ENCODE data around the gene CDC20. TPM values are rescaled to one million over a fixed set of nuclear protein-coding genes. Genes with fewer than 3 reads are reported as not detected.

CDC20 gene
- polyA plus RNA-seq, 1 of the 3 experiments (the other 2 are of a cell fraction) = 82.7 TPM

GRCh38 chr1:43377831-43378230 is 19.1 kb downstream of the CDC20 start (continued):
- TF ChIP-seq ZBTB33 (IDR thresholded peaks at IDR 0.05; ENCODE audit: borderline replicate concordance, low read depth) (no peak), NRF1 (IDR thresholded peaks at IDR 0.05; ENCODE audit: low read depth, low read length) (no peak), SIN3A (IDR thresholded peaks at IDR 0.05; ENCODE audit: borderline replicate concordance, low read depth, low read length) (no peak), GATA2 (CRISPR knock-in tag; IDR thresholded peaks at IDR 0.05) (no peak), RFX5 (IDR thresholded peaks at IDR 0.05; ENCODE audit: low read length) (no peak), NFIC (IDR thresholded peaks at IDR 0.05; ENCODE audit: borderline replicate concordance) (no peak)

- Histone ChIP-seq H3K27me3 (ENCODE audit: insufficient read depth) (no peaks in the 10 kb centered on the region), H3K27ac (ENCODE audit: low read depth in 2 of 2, low read length in 1 of 2) (no peak overlapping the region), H2AFZ (ENCODE audit: low read depth) (no peak overlapping the region), H3K9me3 (no peaks in the 10 kb centered on the region), H3K4me2 (no peak overlapping the region), H3K4me1 (ENCODE audit: control insufficient read depth in 1 of 2, insufficient read depth in 2 of 2, low read depth in 1 of 2, low read length in 1 of 2) (no peaks in the 10 kb centered on the region), H3K36me3 (replicated peaks in 1 of 2; ENCODE audit: control insufficient read depth in 1 of 2, insufficient read depth in 2 of 2, low read length in 1 of 2) (peaks cover 20 to 26% of the 10 kb centered on the region in 2 experiments), H3K79me2 (ENCODE audit: insufficient read depth) (peaks cover 3% of the 10 kb centered on the region; the same call in 1 of the 2 replicates), H3F3A (replicated peaks; ENCODE audit: insufficient read depth) (no peaks in the 10 kb centered on the region), H3K9ac (no peak overlapping the region), H3K9me2 (no peaks in the 10 kb centered on the region), H3K4me3 (ENCODE audit: low read depth in 2 of 2, low read length in 1 of 2) (no peak overlapping the region), H4K20me1 (ENCODE audit: insufficient read depth) (no peaks in the 10 kb centered on the region)
- ChIA-PET POLR2A (no interaction called here), CTCF (interaction anchor here (0.9 to 2.1 kb wide), 2 partner anchors 10 to 153 kb away, joined by 3 to 9 read pairs; no protein-coding TSS in a partner anchor)
- TF ChIP-seq NFIC (IDR thresholded peaks at IDR 0.05; ENCODE audit: borderline replicate concordance) = no peak
- 0 out of 2 replicates have a peak, but pooled peaks have one; percentile 41 for TF ChIP-seq RCOR1 (IDR thresholded peaks at IDR 0.05; ENCODE audit: low read length)
- no peak for TF ChIP-seq SMC3 (IDR thresholded peaks at IDR 0.05; ENCODE audit: low read depth, low read length)
- TF ChIP-seq FOXJ3 (CRISPR knock-in tag; IDR thresholded peaks at IDR 0.05) = no peak
- 95% methylated on average over 1 of the region's 1 CpG for WGBS (ENCODE audit: low lambda C conversion rate)
- no peak for DNase-seq
These were observed 20.7 kb downstream of the CDC20 start for GRCh38 chr1:43379476-43379875.

- Histone ChIP-seq H3F3A (replicated peaks; ENCODE audit: insufficient read depth) (no peaks in the 10 kb centered on the region), H3K4me3 (ENCODE audit: low read depth in 2 of 2, low read length in 1 of 2) (no peak overlapping the region), H3K79me2 (ENCODE audit: insufficient read depth) (peaks cover 4% of the 10 kb centered on the region; the same call in 1 of the 2 replicates), H4K20me1 (ENCODE audit: insufficient read depth) (no peaks in the 10 kb centered on the region), H3K36me3 (replicated peaks in 1 of 2; ENCODE audit: control insufficient read depth in 1 of 2, insufficient read depth in 2 of 2, low read length in 1 of 2) (peaks cover 41 to 47% of the 10 kb centered on the region in 2 experiments), H3K4me1 (ENCODE audit: control insufficient read depth in 1 of 2, insufficient read depth in 2 of 2, low read depth in 1 of 2, low read length in 1 of 2) (no peaks in the 10 kb centered on the region), H3K27me3 (ENCODE audit: insufficient read depth) (no peaks in the 10 kb centered on the region), H3K9me3 (no peaks in the 10 kb centered on the region), H3K9ac (no peak overlapping the region), H3K27ac (ENCODE audit: low read depth in 2 of 2, low read length in 1 of 2) (no peak overlapping the region), H3K9me2 (no peaks in the 10 kb centered on the region), H3K4me2 (no peak overlapping the region), H2AFZ (ENCODE audit: low read depth) (no peak overlapping the region)
- no peak for TF ChIP-seq FOXJ3 (CRISPR knock-in tag; IDR thresholded peaks at IDR 0.05)
- no peak for TF ChIP-seq SIN3A (IDR thresholded peaks at IDR 0.05; ENCODE audit: borderline replicate concordance, low read depth, low read length)
- no peak for TF ChIP-seq RFX5 (IDR thresholded peaks at IDR 0.05; ENCODE audit: low read length)
- TF ChIP-seq FOSL2 (IDR thresholded peaks at IDR 0.05; ENCODE audit: borderline replicate concordance, low read depth) = no peak
- TF ChIP-seq POLR2AphosphoS5 (IDR thresholded peaks at IDR 0.05; ENCODE audit: low read depth, low read length) = no peak
- DNase-seq = no peak
- 92% methylated on average over 3 of the region's 3 CpGs for WGBS (ENCODE audit: low lambda C conversion rate)
- ChIA-PET POLR2A (interaction anchor here (0.9 kb wide), 1 partner anchor 19 kb away, joined by 3 read pairs; no protein-coding TSS in a partner anchor), CTCF (interaction anchor here (1.0 kb wide), 2 partner anchors 23 to 33 kb away, joined by 3 to 4 read pairs; no protein-coding TSS in a partner anchor)
These were observed 22.8 kb downstream of the CDC20 start for GRCh38 chr1:43381612-43382011.
